ENCODE results near the gene CLEC2A.
A peak's percentile ranks its signal among the peaks of the same experiment; 100 is the strongest.
"Not testable (repeated sequence)": the region's sequence is repeated elsewhere in the genome, so short reads cannot be mapped to it uniquely, and the experiment has no call there.

The CLEC2A gene

GRCh38 chr12:9880532-9881078, 51.6 kb downstream of the CLEC2A start:
- DNase-seq = no peak

- DNase-seq = not testable (repeated sequence)
Observed at GRCh38 chr12:9876120-9876519, 56.0 kb downstream of the CLEC2A start.

- DNase-seq = no peak
Observed at GRCh38 chr12:9872742-9873141, 59.4 kb downstream of the CLEC2A start.

- no peak for DNase-seq
Observed at GRCh38 chr12:9872162-9872561, 60.0 kb downstream of the CLEC2A start.

- DNase-seq = peak; percentile 1
Observed at GRCh38 chr12:9870286-9870866, 61.8 kb downstream of the CLEC2A start.

GRCh38 chr12:9869307-9870161, 62.6 kb downstream of the CLEC2A start, which contains the start of gene CLEC2B:
TSS of gene CLEC2B (minus strand) at chr12:9869354.
- DNase-seq = peak; percentile 80

- no peak for DNase-seq
Observed at GRCh38 chr12:9868951-9869306, 63.2 kb downstream of the CLEC2A start.

GRCh38 chr12:9868311-9868801, 63.8 kb downstream of the CLEC2A start:
- DNase-seq = no peak

- DNase-seq = no peak
Observed at GRCh38 chr12:9867531-9867930, 64.6 kb downstream of the CLEC2A start.

GRCh38 chr12:9866860-9867269, 65.3 kb downstream of the CLEC2A start:
- no peak for DNase-seq

- no peak for DNase-seq
Observed at GRCh38 chr12:9864913-9865675, 67.1 kb downstream of the CLEC2A start.
